H9 (cell line): ENCODE data around the gene ST8SIA2. TPM values are rescaled to one million over a fixed set of nuclear protein-coding genes. Genes with fewer than 3 reads are reported as not detected.

Experiments
- DNase-seq: peaks from one replicate; pipeline ENCODE4 v3.0.0-alpha.2; 2017
- H2AFZ ChIP-seq: one replicate; pipeline ENCODE4 v1.6.1; 2013; ENCODE audit warnings: mild to moderate bottlenecking, low read length, control low read depth, moderate library complexity
- H2AK5ac ChIP-seq: 2 replicates; pipeline ENCODE4 v1.6.1; 2013; ENCODE audit warnings: low read length, control low read depth, mixed read lengths; ENCODE audit not compliant: insufficient read length
- H2BK120ac ChIP-seq: one replicate; pipeline ENCODE4 v1.6.1; 2013; ENCODE audit warnings: low read depth, mild to moderate bottlenecking, low read length, control low read depth, inconsistent platforms; ENCODE audit not compliant: poor library complexity, severe bottlenecking
- H2BK12ac ChIP-seq: 2 replicates; pipeline ENCODE4 v1.6.1; 2013; ENCODE audit warnings: low read length, control low read depth, mixed read lengths, low read depth; ENCODE audit not compliant: insufficient read length
- H2BK15ac ChIP-seq: 2 replicates; pipeline ENCODE4 v1.6.1; 2013; ENCODE audit warnings: low read depth, low read length, control low read depth
- H2BK20ac ChIP-seq: one replicate; pipeline ENCODE4 v1.6.1; 2013; ENCODE audit warnings: low read depth, mild to moderate bottlenecking, low read length, control low read depth, inconsistent platforms; ENCODE audit not compliant: poor library complexity, severe bottlenecking
- H2BK5ac ChIP-seq: 2 replicates; pipeline ENCODE4 v1.6.1; 2013; ENCODE audit warnings: low read length, control low read depth, mixed read lengths; ENCODE audit not compliant: insufficient read length
- H3K14ac ChIP-seq: 2 replicates; pipeline ENCODE4 v1.6.1; 2013; ENCODE audit warnings: low read length, control low read depth; ENCODE audit not compliant: insufficient read depth
- H3K18ac ChIP-seq: 2 replicates; pipeline ENCODE4 v1.6.1; 2013; ENCODE audit warnings: low read depth, mild to moderate bottlenecking, mixed read lengths, low read length, control low read depth; ENCODE audit not compliant: insufficient read length
- H3K23ac ChIP-seq: 2 replicates; pipeline ENCODE4 v1.6.1; 2013; ENCODE audit warnings: low read length, control low read depth, mixed read lengths, low read depth; ENCODE audit not compliant: insufficient read length
- H3K23me2 ChIP-seq: 2 replicates; pipeline ENCODE4 v1.6.1; 2013; ENCODE audit warnings: low read depth, mild to moderate bottlenecking, mixed read lengths, low read length, control low read depth; ENCODE audit not compliant: insufficient read length, poor library complexity, severe bottlenecking
- H3K27ac ChIP-seq: 2 replicates; pipeline ENCODE4 v1.5.1; 2013; ENCODE audit warnings: low read length, control low read depth, mixed read lengths, low read depth; ENCODE audit not compliant: insufficient read length
- H3K27me3 ChIP-seq: 2 replicates; pipeline ENCODE4 v1.6.1; 2013; ENCODE audit warnings: low read length, control low read depth, inconsistent platforms; ENCODE audit not compliant: insufficient read depth
- H3K4ac ChIP-seq: 2 replicates; pipeline ENCODE4 v1.6.1; 2013; ENCODE audit warnings: low read depth, mild to moderate bottlenecking, control low read depth, inconsistent platforms, low read length, moderate library complexity
- H3K4me1 ChIP-seq: 2 replicates; pipeline ENCODE4 v1.6.1; 2013; ENCODE audit warnings: low read length, control low read depth, inconsistent platforms; ENCODE audit not compliant: insufficient read depth
- H3K4me2 ChIP-seq: 2 replicates; pipeline ENCODE4 v1.6.1; 2013; ENCODE audit warnings: low read length, control low read depth, mixed read lengths; ENCODE audit not compliant: insufficient read length, insufficient read depth
- H3K56ac ChIP-seq: 2 replicates; pipeline ENCODE4 v1.6.1; 2013; ENCODE audit warnings: low read depth, mild to moderate bottlenecking, mixed read lengths, low read length, control low read depth; ENCODE audit not compliant: insufficient read length
- H3K79me1 ChIP-seq: 2 replicates; pipeline ENCODE4 v1.6.1; 2013; ENCODE audit warnings: low read depth, mild to moderate bottlenecking, moderate library complexity, low read length, control low read depth, inconsistent platforms; ENCODE audit not compliant: insufficient read depth, poor library complexity, severe bottlenecking
- H3K79me2 ChIP-seq: 2 replicates; pipeline ENCODE4 v1.6.1; 2013; ENCODE audit warnings: low read length, control low read depth, inconsistent platforms; ENCODE audit not compliant: insufficient read depth
- H3K9ac ChIP-seq: 2 replicates; pipeline ENCODE4 v1.6.1; 2013; ENCODE audit warnings: low read length, control low read depth, mixed read lengths; ENCODE audit not compliant: insufficient read length; ENCODE audit errors: extremely low read depth
- H3K9me3 ChIP-seq: one replicate; pipeline ENCODE4 v1.6.1; 2013; ENCODE audit warnings: low read depth, low read length, inconsistent platforms; ENCODE audit not compliant: control insufficient read depth
- H3T11ph ChIP-seq: one replicate; pipeline ENCODE4 v1.6.1; 2013; ENCODE audit warnings: mild to moderate bottlenecking, low read length, control low read depth, inconsistent platforms
- H4K20me1 ChIP-seq: one replicate; pipeline ENCODE4 v1.6.1; 2013; ENCODE audit not compliant: control insufficient read depth, insufficient read length, insufficient read depth
- H4K5ac ChIP-seq: 2 replicates; pipeline ENCODE4 v1.6.1; 2013; ENCODE audit warnings: low read depth, mild to moderate bottlenecking, mixed read lengths, low read length, control low read depth; ENCODE audit not compliant: insufficient read length
- H4K8ac ChIP-seq: replicated peaks from 2 replicates; pipeline ENCODE4 v1.6.1; 2013; ENCODE audit warnings: low read length, control low read depth, mixed read lengths, low read depth; ENCODE audit not compliant: insufficient read length
- H4K91ac ChIP-seq: 2 replicates; pipeline ENCODE4 v1.6.1; 2013; ENCODE audit warnings: low read depth, mild to moderate bottlenecking, moderate library complexity, mixed read lengths, low read length, control low read depth; ENCODE audit not compliant: insufficient read length
- H3K27ac Mint-ChIP-seq, 3 experiments: 2 replicates in 2 of 3; 3 replicates in 1 of 3; pipeline ENCODE4 v1.8.0; 2020 to 2021; ENCODE audit warnings: mixed read lengths in 3 of 3, mild to moderate bottlenecking in 1 of 3, moderate library complexity in 1 of 3
- H3K27me3 Mint-ChIP-seq: 2 replicates; pipeline ENCODE4 v1.8.0; 2021; ENCODE audit warnings: low read depth, mild to moderate bottlenecking, moderate library complexity, mixed read lengths
- H3K36me3 Mint-ChIP-seq, 3 experiments: 2 replicates in 2 of 3; 3 replicates in 1 of 3; pipeline ENCODE4 v1.8.0; 2020 to 2021; ENCODE audit warnings: low read depth in 3 of 3, mixed read lengths in 3 of 3; ENCODE audit not compliant: insufficient read depth in 1 of 3
- H3K4me1 Mint-ChIP-seq, 2 experiments: 2 replicates each; pipeline ENCODE4 v1.8.0; 2020; ENCODE audit warnings: mixed read lengths in 2 of 2
- H3K4me3 Mint-ChIP-seq, 2 experiments: 2 replicates in 1 of 2; 3 replicates in 1 of 2; pipeline ENCODE4 v1.8.0; 2020 to 2021; ENCODE audit warnings: mild to moderate bottlenecking in 2 of 2, mixed read lengths in 2 of 2, moderate library complexity in 1 of 2
- H3K9me3 Mint-ChIP-seq, 2 experiments: 2 replicates in 1 of 2; 3 replicates in 1 of 2; pipeline ENCODE4 v1.8.0; 2020; ENCODE audit warnings: mild to moderate bottlenecking in 2 of 2, mixed read lengths in 2 of 2, moderate library complexity in 1 of 2
- WGBS: extraction: QIAGEN DNeasy Blood & Tissue Kit; methylation state at CpG from one replicate; pipeline ENCODE4 v1.1.7; 2013; ENCODE audit warnings: missing lambda C conversion rate, low lambda C conversion rate, mixed read lengths; ENCODE audit not compliant: insufficient read length; ENCODE audit errors: extremely low coverage; 5-methylcytosine and 5-hydroxymethylcytosine counted together
- total RNA-seq: library from RNA; stranded (reverse); gene quantifications from 2 replicates; pipeline ENCODE4 v1.2.1, GENCODE V29; 2021
- TF ChIP-seq, protein P1 (sequence below): fragments of 200-600 bp; sonication (generic); conservative IDR thresholded peaks from 3 replicates; pipeline ENCODE4 v1.8.0; 2021; ENCODE audit warnings: antibody characterized with exemption, mild to moderate bottlenecking

ST8SIA2 gene
- total RNA-seq, 1 experiment from 2014 or later = 1.8 TPM

DNA sequence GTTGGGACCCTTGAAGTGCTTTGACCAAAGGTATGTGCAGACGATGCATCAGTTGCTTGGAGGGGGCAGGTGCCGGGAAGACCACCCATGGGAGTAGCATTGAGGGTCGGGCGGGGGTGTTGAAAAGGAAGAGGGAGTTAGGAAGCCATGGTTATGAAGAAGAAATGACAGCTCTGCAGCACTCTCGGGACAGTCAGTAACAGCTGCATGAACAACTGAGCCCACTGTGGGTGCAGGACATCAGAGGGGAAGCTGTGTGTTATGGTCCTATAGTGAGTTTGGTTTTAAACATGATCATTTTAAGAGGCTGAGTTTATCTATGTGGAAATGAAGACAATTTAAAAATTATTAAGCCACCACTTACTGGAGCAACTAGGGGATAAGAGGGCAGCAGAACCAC lies 17.6 kb downstream of the ST8SIA2 start:
- Histone ChIP-seq H3K4me1 (no peaks in the 10 kb centered on the region), H4K5ac (no peak overlapping the region), H3K23me2 (no peaks in the 10 kb centered on the region), H3K9ac (no peak overlapping the region), H3K56ac (no peak overlapping the region), H3K4ac (no peak overlapping the region), H3K27ac (no peak overlapping the region), H2AFZ (no peak overlapping the region), H2BK120ac (no peak overlapping the region), H3K14ac (no peak overlapping the region), H3K79me1 (no peaks in the 10 kb centered on the region), H3K4me2 (no peak overlapping the region), H2BK5ac (no peak overlapping the region), H4K8ac (no peak overlapping the region), H3K27me3 (no peaks in the 10 kb centered on the region), H2BK20ac (no peak overlapping the region), H3T11ph (no peak overlapping the region), H2BK15ac (no peak overlapping the region), H2AK5ac (no peak overlapping the region), H3K9me3 (no peaks in the 10 kb centered on the region), H4K91ac (no peak overlapping the region), H3K18ac (no peak overlapping the region), H4K20me1 (no peaks in the 10 kb centered on the region), H3K23ac (no peak overlapping the region), H2BK12ac (no peak overlapping the region), H3K79me2 (no peaks in the 10 kb centered on the region)
- H3K36me3 Mint-ChIP-seq = no peaks in the 10 kb centered on the region
- peaks cover 51% of the 10 kb centered on the region for H3K27me3 Mint-ChIP-seq
- TF ChIP-seq, protein P1, sequence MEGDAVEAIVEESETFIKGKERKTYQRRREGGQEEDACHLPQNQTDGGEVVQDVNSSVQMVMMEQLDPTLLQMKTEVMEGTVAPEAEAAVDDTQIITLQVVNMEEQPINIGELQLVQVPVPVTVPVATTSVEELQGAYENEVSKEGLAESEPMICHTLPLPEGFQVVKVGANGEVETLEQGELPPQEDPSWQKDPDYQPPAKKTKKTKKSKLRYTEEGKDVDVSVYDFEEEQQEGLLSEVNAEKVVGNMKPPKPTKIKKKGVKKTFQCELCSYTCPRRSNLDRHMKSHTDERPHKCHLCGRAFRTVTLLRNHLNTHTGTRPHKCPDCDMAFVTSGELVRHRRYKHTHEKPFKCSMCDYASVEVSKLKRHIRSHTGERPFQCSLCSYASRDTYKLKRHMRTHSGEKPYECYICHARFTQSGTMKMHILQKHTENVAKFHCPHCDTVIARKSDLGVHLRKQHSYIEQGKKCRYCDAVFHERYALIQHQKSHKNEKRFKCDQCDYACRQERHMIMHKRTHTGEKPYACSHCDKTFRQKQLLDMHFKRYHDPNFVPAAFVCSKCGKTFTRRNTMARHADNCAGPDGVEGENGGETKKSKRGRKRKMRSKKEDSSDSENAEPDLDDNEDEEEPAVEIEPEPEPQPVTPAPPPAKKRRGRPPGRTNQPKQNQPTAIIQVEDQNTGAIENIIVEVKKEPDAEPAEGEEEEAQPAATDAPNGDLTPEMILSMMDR = no peak
- H3K27ac Mint-ChIP-seq = no peak overlapping the region; a peak in 1 of 7 replicates
- no peak for DNase-seq
- H3K9me3 Mint-ChIP-seq = no peaks in the 10 kb centered on the region
- peaks cover 20 to 38% of the 10 kb centered on the region in 2 experiments for H3K4me1 Mint-ChIP-seq
- WGBS = no CpG with 5 or more reads among the region's 5 CpGs
- no peak overlapping the region for H3K4me3 Mint-ChIP-seq
